Spleen (tissue), 11 donors: Measurements from ENCODE around the gene CLIC5. TPM values are rescaled to one million over a fixed set of nuclear protein-coding genes. Genes with fewer than 3 reads are reported as not detected.

ENCODE experiments used
- DNase-seq: peaks from one replicate; pipeline ENCODE4 v3.0.0-alpha.2; 2020
- H3K27ac ChIP-seq, 8 donors: fragments of 200-600 bp; sonication (generic) in 7 of 8; 1 replicate in 4 of 8; 2 replicates in 4 of 8; pipeline versions ENCODE4 v1.5.0 to v1.8.0; 2016 to 2021; ENCODE audit warnings: inconsistent platforms in 4 of 8, mild to moderate bottlenecking in 4 of 8, moderate library complexity in 1 of 8
- H3K27me3 ChIP-seq, 7 donors: fragments of 200-600 bp; sonication (generic) in 6 of 7; replicated peaks in 1 of 7; 1 replicate in 4 of 7; 2 replicates in 3 of 7; pipeline versions ENCODE4 v1.5.0 to v1.8.0; 2016 to 2021; ENCODE audit warnings: inconsistent platforms in 3 of 7, mild to moderate bottlenecking in 1 of 7
- H3K36me3 ChIP-seq, 6 donors: fragments of 200-600 bp; sonication (generic) in 5 of 6; 1 replicate in 4 of 6; 2 replicates in 2 of 6; pipeline versions ENCODE4 v1.5.0 to v1.8.0; 2016 to 2021; ENCODE audit warnings: inconsistent platforms in 2 of 6
- H3K4me1 ChIP-seq, 6 donors: fragments of 200-600 bp; sonication (generic) in 5 of 6; 1 replicate in 3 of 6; 2 replicates in 3 of 6; pipeline versions ENCODE4 v1.5.0 to v1.8.0; 2016 to 2021; ENCODE audit warnings: inconsistent platforms in 3 of 6
- H3K4me3 ChIP-seq, 8 donors: fragments of 200-600 bp; sonication (generic) in 7 of 8; 1 replicate in 4 of 8; 2 replicates in 4 of 8; pipeline versions ENCODE4 v1.5.0 to v1.8.0; 2016 to 2021; ENCODE audit warnings: inconsistent platforms in 4 of 8, mild to moderate bottlenecking in 4 of 8, moderate library complexity in 2 of 8
- H3K9me3 ChIP-seq, 8 donors: fragments of 200-600 bp; sonication (generic) in 7 of 8; 1 replicate in 4 of 8; 2 replicates in 4 of 8; pipeline versions ENCODE4 v1.5.0 to v1.8.0; 2016 to 2021; ENCODE audit warnings: inconsistent platforms in 4 of 8
- POLR2A ChIP-seq, 3 donors: fragments of 450-650 bp; IDR thresholded peaks; one replicate each; pipeline ENCODE4 v1.5.1; 2017; ENCODE audit warnings: antibody characterized with exemption in 3 of 3, mild to moderate bottlenecking in 1 of 3
- POLR2AphosphoS5 ChIP-seq, 3 donors: sonication (generic); formaldehyde crosslinking; IDR thresholded peaks; one replicate each; pipeline ENCODE4 v1.5.1; 2017; ENCODE audit warnings: antibody characterized with exemption in 3 of 3
- WGBS, 5 donors: extraction: QIAGEN DNeasy Blood & Tissue Kit in 3 of 5; methylation state at CpG; one replicate each; pipeline versions ENCODE4 v1.1.5 to v1.1.7; 2013 to 2018; 5-methylcytosine and 5-hydroxymethylcytosine counted together
- intact Hi-C: fragments of 100-400 bp; cut with DNase I; formaldehyde crosslinking; loops from one replicate; pipeline ENCODE4 v1.15.0; 2023; ENCODE audit warnings: low total_unique reads
- polyA plus RNA-seq, 3 donors: library from polyadenylated mRNA; stranded (reverse); fragments of 200-250 nt; gene quantifications; one replicate each; pipeline ENCODE4 v1.2.1, GENCODE V29; 2013
- total RNA-seq, 7 donors: library from RNA; depleted of rRNA in 3 of 7; stranded (reverse); fragments of >200 nt in 3 of 7; fragmentation: NEBNext Ultra II Directional in 4 of 7; extraction: Animal tissue kit (Norgen Biotek cat#: 25700) in 4 of 7; gene quantifications; one replicate each; pipeline versions ENCODE4 v1.1.0 to v1.2.1, GENCODE V29; 2016 to 2021
- TF ChIP-seq, protein P1 (sequence below), 11 experiments: fragments of 200-600 bp in 7 of 11; fragments of 450-650 bp in 4 of 11; sonication (generic) in 4 of 11; IDR thresholded peaks in 8 of 11; conservative IDR thresholded peaks in 3 of 11; 1 replicate in 7 of 11; 2 replicates in 4 of 11; pipeline versions ENCODE4 v1.4.0 to v1.8.0; 2016 to 2021; ENCODE audit warnings: antibody characterized with exemption in 11 of 11, inconsistent platforms in 4 of 11, mild to moderate bottlenecking in 1 of 11
- donor health status: healthy with polysubstance abuse.
- donor health status: DM: no; HTN: no; CAD: no; lungs with moderate emphysema.
- donor health status: DM: no; HTN: no; CAD: no.
- donor health status: Bipolar disorder and iron deficiency.
- donor health status: healthy.
- donor health status: DM: no; HTN: no; CAD: no.
- donor health status: DM: yes; HTN: yes; CAD: no.

Gene CLIC5
- total and polyA plus RNA-seq, 10 donors, result 2.8 to 189 (median 71.2) TPM

DNA sequence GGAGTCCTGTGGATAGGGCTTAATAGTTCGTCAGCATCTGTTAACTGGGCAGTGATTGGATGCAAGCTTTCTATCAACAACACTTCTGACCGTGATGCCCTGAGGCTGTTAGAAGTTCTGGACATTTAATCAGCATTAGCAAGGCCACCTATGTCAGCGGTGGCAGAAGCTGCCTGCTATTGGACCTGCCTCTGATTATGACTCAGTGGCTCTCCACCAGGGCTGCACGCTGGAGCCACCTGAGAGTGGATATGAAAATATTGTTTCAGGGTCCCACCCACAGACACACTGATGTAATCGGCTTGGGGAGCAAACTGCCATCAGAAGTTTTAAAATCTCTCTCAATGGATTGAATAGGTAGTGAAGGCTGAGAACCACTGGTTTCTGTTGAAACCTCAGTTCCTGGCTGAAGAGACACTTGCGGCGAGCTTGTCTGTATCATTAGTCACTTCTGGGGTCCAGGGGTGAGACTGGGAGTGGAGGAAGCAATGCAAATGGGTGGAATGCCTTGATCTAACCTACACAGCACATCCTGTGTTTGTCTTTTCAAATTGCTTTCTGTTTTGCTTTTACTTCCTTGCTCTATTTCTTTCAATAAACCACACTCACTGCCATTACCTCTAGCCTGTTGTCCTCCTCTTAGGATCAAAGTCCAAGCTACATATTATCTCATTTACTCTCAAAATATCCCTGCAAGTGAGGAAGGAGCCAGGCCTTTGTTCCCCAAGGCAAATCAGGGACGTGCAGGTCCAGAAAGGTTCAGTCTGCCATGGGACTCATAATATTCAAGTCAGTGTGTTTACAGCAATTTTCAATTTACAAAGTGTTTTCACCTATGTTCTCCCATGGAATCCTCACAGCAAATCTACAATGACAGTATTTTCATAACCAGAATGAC lies 4.2 kb downstream of the CLIC5 start:
- H3K27me3 ChIP-seq, result peaks cover 0 to 23% (median 13%) of the 10 kb centered on the region in 7 donors
- intact Hi-C loops, result no loop called here
- H3K4me1 ChIP-seq, result peaks cover 0 to 59% (median 22%) of the 10 kb centered on the region in 6 donors
- H3K27ac ChIP-seq, result peak overlapping the region; percentile 43 to 87 (median 80)
- no peaks in the 10 kb centered on the region for H3K9me3 ChIP-seq
- peak overlapping the region in 5 of 8 donors; percentile 4 to 76 (median 15) for H3K4me3 ChIP-seq
- TF ChIP-seq POLR2A (IDR thresholded peaks at IDR 0.05) (no peak), POLR2AphosphoS5 (IDR thresholded peaks at IDR 0.05) (peak in 1 of 3 donors; percentile 52)
- TF ChIP-seq, protein P1, sequence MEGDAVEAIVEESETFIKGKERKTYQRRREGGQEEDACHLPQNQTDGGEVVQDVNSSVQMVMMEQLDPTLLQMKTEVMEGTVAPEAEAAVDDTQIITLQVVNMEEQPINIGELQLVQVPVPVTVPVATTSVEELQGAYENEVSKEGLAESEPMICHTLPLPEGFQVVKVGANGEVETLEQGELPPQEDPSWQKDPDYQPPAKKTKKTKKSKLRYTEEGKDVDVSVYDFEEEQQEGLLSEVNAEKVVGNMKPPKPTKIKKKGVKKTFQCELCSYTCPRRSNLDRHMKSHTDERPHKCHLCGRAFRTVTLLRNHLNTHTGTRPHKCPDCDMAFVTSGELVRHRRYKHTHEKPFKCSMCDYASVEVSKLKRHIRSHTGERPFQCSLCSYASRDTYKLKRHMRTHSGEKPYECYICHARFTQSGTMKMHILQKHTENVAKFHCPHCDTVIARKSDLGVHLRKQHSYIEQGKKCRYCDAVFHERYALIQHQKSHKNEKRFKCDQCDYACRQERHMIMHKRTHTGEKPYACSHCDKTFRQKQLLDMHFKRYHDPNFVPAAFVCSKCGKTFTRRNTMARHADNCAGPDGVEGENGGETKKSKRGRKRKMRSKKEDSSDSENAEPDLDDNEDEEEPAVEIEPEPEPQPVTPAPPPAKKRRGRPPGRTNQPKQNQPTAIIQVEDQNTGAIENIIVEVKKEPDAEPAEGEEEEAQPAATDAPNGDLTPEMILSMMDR (IDR thresholded peaks at IDR 0.05 in 8 of 11, conservative IDR thresholded peaks at IDR 0.05 in 3 of 11), result no peak
- no peak for DNase-seq
- WGBS, 5 donors, result 38 to 50% (median 45%) methylated on average over 7 to 8 of the region's 8 CpGs
- no peaks in the 10 kb centered on the region for H3K36me3 ChIP-seq

DNA sequence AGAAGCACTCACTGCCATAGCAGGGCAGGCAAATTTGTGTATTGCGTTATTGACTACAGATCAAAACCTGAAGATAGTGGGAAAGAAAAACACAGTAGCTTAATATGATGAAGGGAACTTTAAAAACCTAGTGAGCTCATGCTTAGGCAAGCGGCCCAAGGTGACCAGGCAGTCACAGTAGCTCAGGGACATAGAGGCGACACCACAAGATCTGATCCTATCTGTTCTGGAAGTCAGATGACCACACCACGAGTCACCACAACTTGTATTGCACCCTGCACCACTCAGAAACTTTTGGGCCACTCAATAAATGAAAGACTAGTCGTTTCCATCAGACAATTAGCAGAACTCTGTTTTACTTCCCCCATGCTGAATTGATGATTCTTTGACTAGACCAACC lies 4.9 kb downstream of the CLIC5 start:
- Histone ChIP-seq H3K4me3 (peak overlapping the region in 4 of 8 donors; percentile 4 to 76 (median 38)), H3K9me3 (no peaks in the 10 kb centered on the region), H3K36me3 (no peaks in the 10 kb centered on the region), H3K27ac (peak overlapping the region in 7 of 8 donors; percentile 9 to 87 (median 82)), H3K4me1 (peaks cover 0 to 54% (median 22%) of the 10 kb centered on the region in 6 donors), H3K27me3 (peaks cover 0 to 17% (median 13%) of the 10 kb centered on the region in 7 donors)
- intact Hi-C loops, result no loop called here
- WGBS, 5 donors, result 79 to 83% (median 81%) methylated on average over 5 of the region's 5 CpGs
- DNase-seq, result no peak
- TF ChIP-seq POLR2A (IDR thresholded peaks at IDR 0.05), result no peak
- TF ChIP-seq, protein P1 (IDR thresholded peaks at IDR 0.05 in 8 of 11, conservative IDR thresholded peaks at IDR 0.05 in 3 of 11), result no peak
- no peak for TF ChIP-seq POLR2AphosphoS5 (IDR thresholded peaks at IDR 0.05)

DNA sequence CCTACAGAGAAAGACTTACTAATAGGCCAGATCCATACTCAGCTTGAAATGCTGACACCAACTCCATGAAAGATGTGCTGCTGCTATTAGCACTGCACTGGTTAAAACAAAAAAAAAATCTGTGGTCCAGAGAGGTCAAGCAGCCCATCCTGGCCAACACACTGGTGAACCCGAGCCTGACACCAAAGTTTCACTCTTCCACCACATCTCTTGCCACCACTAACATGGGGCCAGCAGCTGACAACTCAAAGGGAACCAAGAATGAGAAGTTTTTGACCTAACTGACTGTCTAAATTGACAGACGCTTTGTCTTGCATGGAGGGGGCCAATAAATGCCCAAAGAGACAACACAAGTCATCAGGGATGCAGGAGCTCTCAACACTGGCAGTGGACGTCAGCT lies 5.4 kb downstream of the CLIC5 start:
- Histone ChIP-seq H3K9me3 (no peaks in the 10 kb centered on the region), H3K27ac (peak overlapping the region in 5 of 8 donors; percentile 9 to 87 (median 84)), H3K4me3 (no peak overlapping the region), H3K36me3 (no peaks in the 10 kb centered on the region), H3K4me1 (peaks cover 0 to 49% (median 20%) of the 10 kb centered on the region in 6 donors), H3K27me3 (peaks cover 0 to 12% (median 9%) of the 10 kb centered on the region in 7 donors)
- TF ChIP-seq POLR2AphosphoS5 (IDR thresholded peaks at IDR 0.05) (no peak), POLR2A (IDR thresholded peaks at IDR 0.05) (no peak)
- TF ChIP-seq, protein P1 (IDR thresholded peaks at IDR 0.05 in 8 of 11, conservative IDR thresholded peaks at IDR 0.05 in 3 of 11), result no peak
- intact Hi-C loops, result no loop called here
- WGBS, 5 donors, result 52 to 89% (median 80%) methylated on average over 2 to 3 of the region's 3 CpGs
- DNase-seq, result no peak

DNA sequence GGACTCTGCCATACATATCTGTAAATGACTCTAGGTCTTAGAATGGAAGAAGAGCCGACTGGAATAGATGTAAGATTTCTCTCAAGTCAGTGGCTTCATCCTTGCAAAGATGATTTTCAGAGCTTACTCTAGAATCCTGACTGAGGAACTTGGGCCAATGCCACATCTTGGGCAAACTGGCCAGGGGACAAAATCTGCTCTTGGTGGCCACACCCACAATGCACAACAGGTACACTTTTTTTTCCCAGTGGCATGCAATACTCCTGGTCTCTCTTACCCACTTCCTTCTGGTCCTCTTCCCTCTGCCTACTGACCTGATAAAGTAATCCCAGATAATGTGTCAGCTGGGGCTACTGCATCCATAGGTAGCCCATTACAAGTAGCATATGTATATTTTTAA lies 13.4 kb downstream of the CLIC5 start:
- peaks cover 0 to 4% (median 0%) of the 10 kb centered on the region in 6 donors for H3K36me3 ChIP-seq
- 80 to 95% (median 90%) methylated on average over 1 of the region's 1 CpG for WGBS, 5 donors
- no peaks in the 10 kb centered on the region for H3K9me3 ChIP-seq
- H3K27ac ChIP-seq, result no peak overlapping the region
- intact Hi-C loops, result no loop called here
- no peak for TF ChIP-seq POLR2A (IDR thresholded peaks at IDR 0.05)
- TF ChIP-seq, protein P1 (IDR thresholded peaks at IDR 0.05 in 8 of 11, conservative IDR thresholded peaks at IDR 0.05 in 3 of 11), result no peak
- TF ChIP-seq POLR2AphosphoS5 (IDR thresholded peaks at IDR 0.05), result no peak
- DNase-seq, result no peak
- H3K27me3 ChIP-seq, result no peaks in the 10 kb centered on the region
- no peaks in the 10 kb centered on the region for H3K4me1 ChIP-seq
- H3K4me3 ChIP-seq, result no peak overlapping the region
